Measurements from ENCODE around the gene PGM5.
"Not testable (repeated sequence)": the region's sequence is repeated elsewhere in the genome, so short reads cannot be mapped to it uniquely, and the experiment has no call there.

The PGM5 gene

DNA sequence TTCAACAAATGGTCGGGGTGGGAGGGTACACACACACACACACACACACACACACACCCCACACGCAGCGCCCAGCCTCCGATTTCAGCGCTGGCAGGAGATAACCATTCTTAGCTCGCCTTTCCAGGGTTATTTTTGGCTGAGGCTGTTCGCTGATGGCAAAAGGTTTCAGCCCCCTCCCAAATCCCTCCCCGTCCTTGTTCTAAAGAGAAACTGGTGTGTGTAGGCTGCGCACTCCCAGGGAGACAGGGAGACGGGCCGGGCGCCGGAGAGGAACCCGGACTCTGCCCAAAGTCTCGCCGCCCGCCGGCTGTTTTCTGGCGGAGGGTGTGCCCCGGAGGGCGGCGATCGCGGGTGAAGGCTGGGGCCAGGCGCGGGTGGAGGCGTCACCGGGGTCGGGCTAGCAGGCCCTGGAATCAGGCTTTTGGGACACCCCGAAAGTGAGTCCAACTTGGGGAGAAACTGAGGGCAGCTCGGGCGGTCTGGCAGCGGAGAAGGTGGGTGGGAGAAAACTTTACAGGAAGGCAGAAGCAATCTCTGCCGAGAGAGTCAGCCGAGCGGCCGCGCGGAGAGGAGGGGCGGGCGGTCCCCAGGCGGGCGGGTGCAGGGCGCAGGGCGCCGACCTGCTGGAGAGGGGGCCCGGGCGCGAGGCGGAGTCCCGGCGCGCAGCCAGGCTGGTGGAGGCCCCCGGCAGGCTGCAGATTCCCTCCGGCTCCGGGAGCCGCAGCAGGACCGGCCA lies at the start of gene PGM5:
TSS of gene PGM5 (plus strand) at position 232 of the 739 bp plus-strand sequence. CDS start 517 bp downstream, outside the sequence.
- in situ Hi-C loops (cut with HindIII; ENCODE audit: low sequenced_read_pairs) = not testable (repeated sequence)

DNA sequence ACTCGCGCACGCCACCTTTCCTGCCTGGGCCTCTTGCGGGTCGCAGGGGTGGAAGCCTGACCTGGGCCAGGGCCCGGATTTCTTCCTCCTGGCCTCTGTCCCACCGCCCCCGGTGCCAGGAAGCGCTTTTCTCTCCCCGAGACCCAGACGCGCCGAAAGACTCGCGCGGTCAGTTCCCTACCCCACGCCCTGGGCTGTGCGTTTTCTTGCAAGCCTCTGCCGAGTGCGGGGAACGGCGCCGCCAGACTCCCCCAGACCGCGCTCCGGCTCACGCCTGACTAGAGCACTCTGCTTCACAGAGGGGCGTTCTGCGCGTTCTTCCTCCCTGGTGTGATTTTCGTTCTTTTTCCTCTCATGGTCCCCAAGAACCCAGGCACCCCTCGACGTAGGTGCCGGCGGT lies 49.3 kb upstream of the PGM5 start:
- in situ Hi-C loops (cut with HindIII; ENCODE audit: low sequenced_read_pairs) = not testable (repeated sequence)

DNA sequence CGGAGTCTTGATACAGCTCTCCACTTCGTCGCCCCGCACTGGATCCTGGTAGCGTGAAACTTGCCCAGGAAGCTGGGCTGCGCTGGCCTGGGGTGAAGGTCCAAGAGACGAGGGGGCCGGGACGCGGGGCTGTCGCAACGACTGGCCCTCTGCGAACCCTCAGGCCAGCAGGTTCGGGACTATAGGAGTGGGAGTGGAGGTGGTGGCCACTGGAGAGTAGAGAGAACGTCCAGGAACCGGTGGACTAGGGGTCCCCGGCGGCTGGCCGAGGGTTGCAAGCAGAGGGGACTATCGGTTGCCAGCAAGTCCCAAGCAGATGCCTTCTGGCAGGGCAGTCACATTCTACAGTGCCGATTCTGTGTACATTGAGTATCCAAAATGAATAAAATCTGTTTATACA lies 48.8 kb upstream of the PGM5 start:
- in situ Hi-C loops (cut with HindIII; ENCODE audit: low sequenced_read_pairs) = not testable (repeated sequence)

DNA sequence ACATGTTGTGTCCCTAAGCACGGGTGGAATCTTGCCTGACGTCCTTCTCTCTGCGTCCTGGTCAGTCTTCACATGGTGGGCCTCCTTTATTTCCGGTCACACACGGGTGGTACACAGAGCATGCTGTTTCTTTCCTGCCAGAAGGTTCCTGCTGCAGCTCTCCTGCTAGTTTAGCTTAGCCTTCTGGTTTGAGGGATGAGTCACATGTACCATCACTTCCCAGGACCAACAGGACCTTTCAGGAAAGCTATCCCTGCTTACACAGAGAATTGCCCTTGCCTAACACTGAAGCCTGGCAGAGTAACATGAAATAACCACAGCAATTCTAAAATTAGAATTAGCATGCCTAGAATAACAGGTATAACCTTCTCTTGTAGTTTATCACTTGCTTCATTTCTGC lies 45.2 kb upstream of the PGM5 start:
- in situ Hi-C loops (cut with HindIII; ENCODE audit: low sequenced_read_pairs) = not testable (repeated sequence)

DNA sequence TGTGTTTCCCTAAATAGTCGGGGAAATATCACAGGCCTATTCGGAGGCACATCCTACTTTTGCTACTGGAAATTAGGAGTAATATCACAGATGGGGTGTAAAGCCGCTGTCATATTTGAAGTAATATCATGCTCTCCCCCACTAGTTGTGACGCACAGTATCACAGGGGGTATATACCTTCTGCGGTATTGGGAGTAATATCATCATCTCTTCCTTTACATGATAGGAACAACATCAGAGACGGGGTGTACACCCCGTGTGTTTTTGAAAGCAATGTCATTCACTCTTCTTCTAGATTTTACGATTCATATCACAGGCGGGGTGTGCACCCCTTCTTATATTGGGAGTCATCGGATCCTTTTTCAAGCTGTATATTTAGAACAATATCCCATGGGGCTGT lies 38.2 kb upstream of the PGM5 start:
- in situ Hi-C loops (cut with HindIII; ENCODE audit: low sequenced_read_pairs) = not testable (repeated sequence)

DNA sequence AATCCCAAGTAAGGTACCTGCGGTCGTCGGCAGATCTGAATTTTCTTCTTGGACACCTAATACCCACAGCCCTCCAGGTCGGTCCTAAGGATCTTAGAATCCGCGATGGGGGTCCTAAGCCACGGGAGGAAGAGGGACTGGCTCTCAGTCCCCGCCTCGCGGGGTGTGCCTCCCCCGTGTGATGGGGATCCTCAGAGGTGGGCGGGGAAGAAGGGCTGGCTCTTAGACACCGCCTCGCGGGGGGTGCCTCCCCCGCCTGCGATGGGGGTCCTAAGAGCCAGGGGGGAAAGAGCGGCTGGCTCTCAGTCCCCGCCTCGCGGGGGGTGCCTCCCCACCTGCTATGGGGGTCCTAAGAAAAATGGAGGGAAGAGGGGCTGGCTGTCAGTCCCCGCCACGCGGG lies 32.7 kb upstream of the PGM5 start:
- in situ Hi-C loops (cut with HindIII; ENCODE audit: low sequenced_read_pairs) = not testable (repeated sequence)

DNA sequence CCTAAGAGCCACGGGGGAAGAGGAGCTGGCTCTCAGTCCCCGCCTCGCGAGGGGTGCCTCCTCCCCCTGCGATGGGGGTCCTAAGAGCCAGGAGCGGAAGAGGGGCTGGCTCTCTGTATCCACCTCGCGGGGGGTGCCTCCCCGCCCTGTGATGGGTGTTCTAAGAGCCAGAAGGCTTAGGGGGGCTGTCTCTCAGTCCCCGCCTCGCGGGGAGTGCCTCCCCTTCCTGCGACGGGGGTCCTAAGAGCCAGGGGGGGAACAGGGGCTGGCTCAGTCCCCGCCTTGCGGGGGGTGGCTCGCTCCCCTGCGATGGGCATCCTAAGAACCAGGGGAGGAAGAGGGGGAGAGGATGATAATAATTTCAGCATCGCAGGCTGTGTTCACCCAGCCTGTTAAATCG lies 31.9 kb upstream of the PGM5 start:
- in situ Hi-C loops (cut with HindIII; ENCODE audit: low sequenced_read_pairs) = not testable (repeated sequence)

DNA sequence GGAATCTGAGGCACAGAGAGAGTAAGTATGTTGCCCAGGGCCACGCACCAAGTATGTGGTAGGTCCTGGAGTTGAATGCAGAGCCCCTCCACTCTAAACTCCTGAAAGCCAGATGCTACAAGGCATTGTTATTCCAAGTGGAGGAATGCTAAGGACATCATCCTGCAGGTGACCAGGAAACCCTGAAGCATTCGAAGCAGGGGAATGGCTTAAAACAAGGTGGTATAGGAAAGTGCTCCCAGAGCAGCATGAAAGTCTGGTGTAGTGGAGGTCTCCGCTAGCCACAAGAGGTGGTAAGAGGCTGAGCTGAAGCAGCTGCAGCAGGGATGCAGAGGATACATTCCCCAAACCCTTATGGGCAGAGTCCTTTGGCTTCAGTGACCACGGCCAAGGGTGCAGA lies 27.3 kb upstream of the PGM5 start:
- in situ Hi-C loops (cut with HindIII; ENCODE audit: low sequenced_read_pairs) = not testable (repeated sequence)

DNA sequence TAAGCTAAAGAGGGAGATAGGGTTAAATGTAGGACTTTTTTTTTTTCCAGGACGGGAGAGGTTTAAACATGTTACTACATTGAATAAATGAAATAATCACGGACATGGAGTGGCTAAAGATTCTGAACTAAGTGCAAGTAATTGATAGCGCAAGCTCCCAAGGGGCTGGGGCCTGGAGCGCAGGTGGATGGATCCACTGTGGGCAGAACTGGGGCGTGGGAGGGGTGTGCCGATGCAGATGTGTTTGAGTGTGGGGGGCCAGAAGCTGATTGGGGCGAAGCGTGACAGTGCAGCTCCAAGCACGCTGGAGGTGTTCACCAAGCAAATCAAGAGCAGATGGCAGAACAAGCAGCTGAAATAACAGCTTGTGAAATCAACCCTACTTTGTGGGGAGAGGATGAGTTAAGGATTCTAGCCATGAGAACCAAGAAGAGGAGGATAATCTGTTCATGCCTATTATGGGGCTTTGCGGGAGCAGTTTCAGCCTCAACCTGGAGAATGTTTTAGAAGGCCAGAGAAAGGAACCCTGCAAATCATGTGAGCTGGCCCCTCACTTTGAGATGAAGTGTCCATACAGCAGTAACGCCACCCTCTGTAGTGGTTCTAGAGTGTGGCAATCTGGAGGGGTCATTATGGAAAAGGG lies 25.8 kb upstream of the PGM5 start:
- in situ Hi-C loops (cut with HindIII; ENCODE audit: low sequenced_read_pairs) = not testable (repeated sequence)

DNA sequence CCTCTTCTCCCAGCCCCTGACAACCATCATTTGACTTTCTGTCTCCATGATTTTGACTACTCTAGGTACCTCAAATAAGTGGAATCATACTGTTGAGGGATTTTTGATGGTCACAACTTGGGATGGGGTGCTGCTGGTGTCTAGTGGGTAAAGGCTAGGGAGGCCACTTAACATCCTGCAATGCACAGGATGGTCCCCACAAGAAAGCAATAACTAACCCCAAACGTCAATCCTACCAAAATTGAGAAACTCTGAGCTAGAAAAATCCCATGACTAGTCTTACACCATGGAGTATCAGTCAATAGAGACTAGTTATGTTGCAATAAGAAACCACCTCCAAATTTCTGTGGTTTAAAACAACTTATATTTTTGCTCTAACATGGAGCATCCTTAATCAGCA lies 24.3 kb upstream of the PGM5 start:
- in situ Hi-C loops (cut with HindIII; ENCODE audit: low sequenced_read_pairs) = not testable (repeated sequence)

DNA sequence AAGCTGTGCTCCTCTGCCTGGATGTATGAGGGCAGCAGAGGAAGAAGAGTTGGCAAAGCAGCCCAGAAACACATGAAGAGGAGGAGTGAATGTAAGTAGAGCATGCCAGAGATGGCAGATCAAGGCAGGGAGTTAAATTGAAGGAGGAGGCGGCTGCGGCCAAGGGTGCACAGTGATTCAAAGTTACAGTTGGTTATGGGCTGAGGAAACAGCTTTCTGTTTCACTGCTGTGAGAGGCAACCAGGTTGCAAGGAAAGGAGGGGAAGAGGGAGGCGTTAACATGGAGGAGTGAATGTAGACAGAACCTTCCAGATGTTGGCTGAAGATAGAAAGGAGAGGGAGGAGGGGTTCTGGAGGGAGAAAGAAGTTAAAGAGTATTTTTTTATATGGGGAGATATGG lies 20.5 kb upstream of the PGM5 start:
- in situ Hi-C loops (cut with HindIII; ENCODE audit: low sequenced_read_pairs) = not testable (repeated sequence)

DNA sequence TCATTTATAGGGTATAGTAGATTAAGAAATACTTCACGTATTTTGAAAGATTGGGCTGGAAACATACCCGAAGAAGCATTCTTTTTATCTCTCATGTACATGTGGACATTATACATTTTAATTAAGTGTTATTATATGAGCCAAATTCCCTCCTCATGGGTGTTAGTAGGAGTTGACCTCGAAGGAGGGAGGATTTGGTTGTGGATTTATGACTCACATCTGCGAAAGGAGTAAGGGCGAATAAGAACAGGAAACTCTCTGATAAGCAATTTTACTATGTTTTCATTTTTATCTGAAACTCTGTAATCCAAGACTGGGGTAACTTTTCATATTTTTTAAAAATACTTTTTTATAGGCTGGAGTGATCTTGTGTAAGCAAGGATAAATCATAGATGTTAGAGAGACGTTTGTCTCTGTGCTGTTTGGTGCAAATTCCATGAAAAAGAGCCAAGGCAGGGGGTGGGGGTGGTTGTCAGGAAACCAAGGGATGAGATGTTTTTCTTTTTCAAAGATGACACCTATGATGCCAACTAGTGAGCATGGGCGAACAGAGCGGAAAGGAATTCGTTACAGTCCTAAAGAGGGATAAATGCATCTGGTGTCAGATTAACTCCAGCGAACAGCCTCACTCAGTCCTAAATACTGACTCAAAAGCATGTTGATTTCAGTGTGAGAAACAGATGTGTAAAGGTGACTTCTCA lies 19.6 kb upstream of the PGM5 start:
- in situ Hi-C loops (cut with HindIII; ENCODE audit: low sequenced_read_pairs) = not testable (repeated sequence)

DNA sequence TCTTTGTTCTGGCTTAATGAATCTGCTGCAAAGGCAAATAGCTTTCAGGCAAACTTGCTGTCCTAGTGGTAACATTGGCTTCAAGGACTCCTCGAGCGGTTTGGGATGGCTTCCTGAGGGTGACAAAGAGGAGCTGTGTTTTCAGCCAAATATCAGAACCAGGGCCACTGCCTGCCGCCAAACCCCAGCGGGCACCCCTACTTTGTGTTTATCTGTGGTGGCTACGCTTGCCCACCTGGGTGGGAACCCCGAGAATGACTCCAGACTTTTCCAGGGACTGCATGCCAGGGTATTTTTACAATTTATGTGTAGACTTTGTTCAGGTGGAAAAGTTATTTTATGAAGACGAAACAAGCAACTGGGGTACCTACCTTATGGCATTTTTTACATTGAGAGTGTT lies 18.4 kb upstream of the PGM5 start:
- in situ Hi-C loops (cut with HindIII; ENCODE audit: low sequenced_read_pairs) = not testable (repeated sequence)

DNA sequence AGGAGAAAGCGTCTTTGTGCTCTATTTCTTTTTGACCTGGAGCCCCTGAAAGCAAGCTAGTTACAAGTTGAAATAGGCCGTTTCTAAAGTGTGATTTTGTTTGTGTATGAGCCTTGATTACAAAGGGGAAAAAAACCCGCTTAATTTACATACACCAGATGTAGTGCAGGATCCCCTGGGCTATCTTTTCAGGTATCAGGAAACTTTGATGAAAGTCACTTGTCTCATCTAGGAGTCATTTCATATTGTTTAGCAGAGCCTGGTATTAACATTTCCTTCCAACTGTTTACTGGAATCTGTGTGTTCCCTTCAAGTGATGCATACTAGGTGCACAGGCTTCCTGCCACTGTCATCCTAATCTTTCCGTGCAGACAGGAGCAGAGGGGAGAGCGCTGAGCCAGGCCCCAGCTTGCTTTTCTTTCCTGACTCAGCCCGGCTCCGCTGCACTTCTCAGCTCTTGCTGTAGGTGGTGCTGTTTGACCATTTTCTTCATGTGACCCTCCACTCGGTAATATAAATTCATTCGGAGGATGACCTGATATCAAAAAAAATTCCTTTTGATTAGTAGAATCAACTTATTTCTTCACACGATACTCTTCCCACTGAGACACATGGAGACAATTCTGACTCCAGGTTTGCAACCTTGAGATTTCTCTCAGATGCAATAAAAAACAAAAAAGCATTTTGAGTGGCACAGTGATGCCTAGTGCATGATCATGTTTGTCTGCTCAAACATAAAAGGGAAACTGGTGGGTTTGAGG lies 14.0 kb upstream of the PGM5 start:
- in situ Hi-C loops (cut with HindIII; ENCODE audit: low sequenced_read_pairs) = not testable (repeated sequence)

DNA sequence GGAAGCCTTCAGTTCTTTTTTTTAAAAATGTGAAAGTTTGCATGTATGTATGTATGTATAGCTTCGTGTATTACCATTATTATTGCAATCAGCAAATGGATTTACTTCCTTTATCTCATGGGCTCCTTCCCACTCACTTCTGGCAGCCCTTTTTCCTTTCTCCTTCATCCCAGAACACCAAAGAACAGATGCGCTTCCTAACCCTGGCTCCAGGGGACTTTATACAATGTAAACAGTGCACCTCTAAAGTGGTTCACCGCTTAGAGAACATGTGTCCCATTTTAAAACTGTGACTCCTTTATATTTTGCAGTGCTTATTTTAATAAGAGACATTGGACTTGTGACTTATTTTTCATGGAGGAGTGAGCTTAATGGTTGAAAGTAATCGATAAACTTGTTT lies 13.2 kb upstream of the PGM5 start:
- in situ Hi-C loops (cut with HindIII; ENCODE audit: low sequenced_read_pairs) = not testable (repeated sequence)

DNA sequence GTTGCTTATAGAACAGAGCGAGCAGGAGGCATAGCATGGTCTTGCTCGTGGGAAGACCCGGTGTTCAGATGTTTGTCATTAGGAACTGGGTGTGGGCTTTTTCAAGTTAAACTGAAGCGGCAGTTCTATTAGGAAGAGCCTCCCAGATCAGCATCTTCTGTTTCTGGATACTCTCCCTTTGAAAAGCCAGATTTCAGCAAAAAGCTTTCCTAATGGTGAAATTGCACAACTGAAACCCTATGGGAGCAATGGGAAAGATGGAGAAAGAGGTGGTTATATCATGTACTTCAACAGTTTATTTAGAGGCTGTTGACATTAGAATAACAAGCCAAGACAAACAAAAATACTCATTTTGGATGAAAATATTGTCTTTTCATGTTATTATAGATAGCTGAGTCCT lies 12.4 kb upstream of the PGM5 start:
- in situ Hi-C loops (cut with HindIII; ENCODE audit: low sequenced_read_pairs) = not testable (repeated sequence)

DNA sequence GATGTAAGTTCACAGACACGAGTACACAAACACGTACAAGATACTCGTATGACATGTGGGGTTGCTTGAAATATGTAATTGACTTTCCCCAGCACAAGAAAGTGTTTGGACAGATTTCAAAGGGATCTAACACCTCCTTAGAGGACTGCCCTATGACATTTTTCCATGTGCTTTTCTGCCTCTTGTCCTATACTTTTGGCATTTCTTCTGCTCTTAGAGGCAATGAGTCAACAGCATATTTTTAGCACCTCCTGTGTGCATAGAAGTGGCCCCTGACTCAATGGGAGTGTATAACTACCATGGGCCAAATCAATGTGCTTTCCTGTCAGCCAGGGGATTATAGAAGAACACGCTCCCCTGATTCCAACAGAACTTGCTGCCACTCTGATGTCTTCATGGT lies 4.7 kb upstream of the PGM5 start:
- in situ Hi-C loops (cut with HindIII; ENCODE audit: low sequenced_read_pairs) = not testable (repeated sequence)

DNA sequence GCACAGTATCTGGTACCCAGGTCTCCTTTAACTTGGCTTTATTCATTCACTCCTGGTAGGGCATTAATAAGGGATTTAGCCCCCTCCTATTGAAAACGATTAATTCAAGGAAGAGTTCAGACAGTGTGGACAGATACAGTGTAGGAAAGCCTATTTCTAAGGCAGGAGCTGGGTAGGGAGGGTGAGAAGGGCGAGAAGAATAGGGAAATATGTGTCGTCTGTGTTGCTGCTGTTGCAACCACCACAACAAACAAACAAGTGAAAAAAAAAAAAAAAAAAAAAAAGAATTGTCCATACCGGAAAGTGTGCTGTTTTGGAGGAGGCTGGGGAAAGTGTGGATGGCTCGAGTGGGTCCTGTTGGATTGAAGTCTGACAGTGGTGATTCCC lies 425 bp upstream of the PGM5 start:
- in situ Hi-C loops (cut with HindIII; ENCODE audit: low sequenced_read_pairs) = not testable (repeated sequence)

DNA sequence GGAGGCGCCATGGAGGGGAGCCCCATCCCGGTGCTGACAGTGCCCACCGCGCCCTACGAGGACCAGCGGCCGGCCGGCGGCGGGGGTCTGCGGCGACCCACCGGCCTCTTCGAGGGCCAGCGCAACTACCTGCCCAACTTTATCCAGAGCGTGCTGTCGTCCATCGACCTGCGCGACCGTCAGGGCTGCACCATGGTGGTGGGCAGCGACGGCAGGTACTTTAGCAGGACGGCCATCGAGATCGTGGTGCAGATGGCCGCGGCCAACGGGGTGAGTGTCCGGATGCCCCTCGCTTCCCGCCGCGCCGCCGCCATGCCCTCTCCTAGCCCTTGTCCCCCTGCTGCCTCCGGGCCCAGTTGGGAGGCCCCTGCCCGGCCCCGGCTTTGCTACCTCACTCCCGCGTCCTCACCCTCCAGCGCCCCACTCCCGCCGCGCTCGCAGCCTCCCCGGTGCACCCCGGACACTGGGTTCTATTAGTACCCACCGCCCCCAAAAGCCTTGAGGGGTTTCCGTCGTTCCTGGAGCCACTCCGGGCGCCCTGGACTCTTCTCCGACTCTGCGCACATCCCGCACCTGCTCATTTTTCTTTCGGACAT lies 806 bp downstream of the PGM5 start:
- in situ Hi-C loops (cut with HindIII; ENCODE audit: low sequenced_read_pairs) = not testable (repeated sequence)

DNA sequence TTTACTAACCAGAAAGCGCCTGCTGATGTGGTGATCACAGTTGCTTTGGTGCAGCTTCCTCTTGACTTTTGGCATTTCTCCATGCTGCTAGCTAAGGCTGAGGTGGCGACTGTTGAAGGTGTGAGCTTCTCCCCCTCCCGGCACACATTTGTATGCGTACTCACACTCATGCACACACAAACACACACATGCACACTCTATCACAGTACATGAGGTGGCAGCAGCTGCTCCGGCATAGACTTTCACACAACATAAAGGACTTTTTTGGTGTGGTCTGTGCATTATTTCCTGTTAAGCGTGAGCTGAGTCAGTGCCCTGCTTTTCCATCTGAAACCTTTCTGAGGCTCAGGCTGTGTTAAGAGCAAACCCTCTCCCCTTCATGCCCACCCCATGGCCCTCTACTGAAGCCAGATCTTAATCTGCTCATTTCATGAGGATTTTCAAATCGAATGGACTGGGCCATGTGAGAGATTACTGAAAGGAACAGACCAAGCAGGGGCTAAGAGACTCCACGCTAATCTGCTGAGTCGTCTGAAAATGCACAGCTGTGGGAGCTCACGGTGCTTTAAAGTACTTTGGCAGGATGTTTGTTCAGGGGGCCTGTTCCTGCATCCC lies 10.6 kb downstream of the PGM5 start:
- in situ Hi-C loops (cut with HindIII; ENCODE audit: low sequenced_read_pairs) = not testable (repeated sequence)

Data from endothelial cell of hepatic sinusoid (primary cell).